Measurements from ENCODE around the gene KLHDC9.
"Not testable (repeated sequence)": the region's sequence is repeated elsewhere in the genome, so short reads cannot be mapped to it uniquely, and the experiment has no call there.

Gene KLHDC9

DNA sequence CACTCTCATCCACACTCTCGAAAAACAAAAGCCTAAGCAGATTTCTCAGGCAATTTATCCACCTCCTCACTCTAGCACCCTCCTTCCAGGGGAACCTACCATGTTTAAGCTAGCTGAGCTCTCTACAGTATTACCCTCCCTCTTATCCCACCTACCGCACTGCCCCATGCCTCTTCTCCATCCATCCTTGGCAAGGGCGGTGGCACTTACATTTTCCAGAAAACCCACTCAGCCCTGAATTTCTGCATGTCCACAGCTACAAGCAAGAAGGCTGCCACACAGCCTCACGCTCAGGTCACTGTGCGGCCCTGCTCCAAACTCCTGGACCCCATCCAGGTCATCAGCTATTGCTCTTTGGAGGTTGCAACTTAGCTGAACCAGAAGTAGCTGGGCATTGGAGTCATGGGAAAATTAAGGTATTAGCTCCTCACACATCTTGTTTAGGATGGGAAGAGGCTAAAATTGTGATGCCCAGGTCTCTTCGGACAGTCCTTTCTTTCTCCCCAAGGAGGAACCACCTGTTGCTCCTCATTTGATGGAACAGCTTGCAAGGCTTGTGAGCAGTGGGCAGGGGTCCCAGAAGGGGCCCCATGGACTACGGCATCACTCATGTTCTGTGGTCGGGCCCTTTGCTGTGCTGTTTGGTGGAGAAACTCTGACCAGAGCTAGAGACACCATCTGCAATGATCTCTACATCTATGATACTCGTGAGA lies 1.1 kb downstream of the KLHDC9 start:
- no peak for DNase-seq

DNA sequence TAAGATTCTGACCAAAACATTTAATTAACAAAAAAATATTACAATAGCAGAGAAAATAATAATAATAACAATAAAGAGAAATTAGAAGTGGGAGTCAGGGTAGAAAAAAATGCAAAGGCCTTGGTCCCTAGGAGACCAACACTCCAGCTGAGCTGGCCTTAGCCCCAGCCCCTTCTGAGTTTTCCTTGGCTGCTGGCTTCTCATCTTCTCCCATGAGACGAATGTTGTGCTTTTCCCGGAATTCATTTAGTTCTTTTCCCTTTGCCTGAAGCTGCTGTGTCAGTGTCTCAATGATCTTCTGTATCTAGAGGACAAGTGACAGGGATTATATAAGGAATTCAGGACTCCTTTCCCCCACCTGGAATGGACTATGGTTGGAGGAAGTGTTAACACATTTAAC lies 2.4 kb downstream of the KLHDC9 start:
- DNase-seq: no peak

DNA sequence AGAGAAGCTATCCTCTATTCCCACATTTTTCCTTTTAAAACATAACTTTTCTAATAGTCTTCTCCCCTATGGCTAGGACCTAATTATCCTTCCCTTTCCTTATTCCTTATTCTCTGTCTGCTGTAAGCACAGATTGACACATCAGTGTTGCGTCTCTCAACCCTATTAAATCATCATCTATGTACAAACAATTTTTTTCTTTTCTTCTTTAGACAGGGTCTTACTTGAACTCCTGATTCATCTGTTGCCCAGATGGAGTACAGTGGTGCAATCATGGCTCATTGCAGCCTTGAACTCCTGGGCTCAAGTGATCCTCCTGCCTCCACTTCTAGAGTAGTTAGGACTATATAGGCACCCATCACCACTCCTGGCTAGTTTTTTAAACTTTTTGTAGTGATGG lies 8.3 kb downstream of the KLHDC9 start:
- no peak for DNase-seq

DNA sequence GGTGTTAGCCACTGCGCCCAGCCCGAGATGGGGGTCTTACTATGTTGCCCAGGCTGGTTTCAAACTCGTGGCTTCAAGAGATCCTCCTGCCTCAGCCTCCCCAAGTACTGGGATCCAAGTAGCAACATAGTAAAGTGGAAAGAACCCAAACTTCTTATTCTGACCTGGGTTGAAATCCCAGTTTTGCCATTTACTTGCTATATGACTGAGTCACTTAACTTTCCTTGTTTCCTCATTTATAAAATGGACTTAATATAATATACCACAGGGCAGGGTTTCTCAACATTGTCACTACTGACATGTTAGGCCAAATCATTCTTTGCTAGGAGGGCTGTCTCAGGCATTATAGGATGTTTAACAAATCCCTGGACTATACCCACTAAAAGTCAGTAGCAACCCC lies 13.0 kb downstream of the KLHDC9 start:
- no peak for DNase-seq

DNA sequence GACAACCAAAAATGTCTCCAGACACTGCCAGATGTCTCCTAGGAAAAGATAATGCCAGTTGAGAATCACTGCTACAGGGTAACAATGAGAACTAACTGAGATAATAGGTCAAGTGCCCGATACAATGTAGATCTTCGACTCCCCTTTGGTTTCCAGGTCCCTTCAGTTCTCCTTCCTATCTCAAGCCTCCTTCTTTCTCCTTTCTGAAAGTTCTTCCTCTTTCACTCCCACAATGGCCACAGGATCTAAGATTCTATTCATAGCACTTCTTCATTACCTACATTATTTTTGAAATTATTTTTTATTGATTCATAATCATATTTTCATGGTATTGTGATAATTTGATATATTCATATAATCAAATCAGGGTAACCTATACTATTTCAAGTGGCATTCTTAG lies 13.4 kb downstream of the KLHDC9 start:
- no peak for DNase-seq

DNA sequence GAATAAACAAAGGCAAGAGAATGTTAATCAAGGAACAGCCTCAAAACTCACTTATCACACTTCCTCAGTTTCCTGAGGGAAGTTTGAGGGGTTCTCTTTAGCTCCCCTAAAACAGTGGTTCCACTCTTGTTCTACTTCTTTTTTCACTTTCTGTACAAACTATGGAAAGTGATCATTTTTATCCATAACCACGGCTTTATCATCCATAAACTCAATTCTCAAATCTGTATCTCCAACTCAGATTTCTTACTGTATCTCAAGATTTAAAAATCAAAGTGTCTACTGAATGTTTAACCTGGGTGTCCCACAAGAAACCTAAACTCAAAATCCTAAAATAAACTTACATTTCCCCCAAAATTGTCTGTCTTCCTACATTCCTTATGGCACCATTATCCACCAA lies 15.8 kb downstream of the KLHDC9 start:
- no peak for DNase-seq

DNA sequence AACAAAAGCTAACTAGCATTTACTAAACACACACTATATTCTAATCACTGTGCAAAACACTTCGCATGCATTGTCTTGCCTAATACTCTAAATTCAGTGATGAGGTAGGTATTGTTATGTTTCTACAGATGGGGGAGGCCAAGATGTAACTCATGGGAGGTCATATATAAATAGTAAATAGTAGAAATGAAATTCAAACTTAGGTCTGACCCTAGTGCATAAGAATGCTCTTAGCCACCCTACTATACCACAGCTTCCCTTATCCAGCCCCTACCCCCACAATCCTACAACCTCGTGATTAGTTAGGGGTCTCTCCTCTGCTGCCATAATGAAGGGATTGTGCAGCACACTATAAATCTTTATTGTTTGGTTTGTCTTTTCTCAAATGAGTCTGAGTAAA lies 16.4 kb downstream of the KLHDC9 start:
- no peak for DNase-seq

DNA sequence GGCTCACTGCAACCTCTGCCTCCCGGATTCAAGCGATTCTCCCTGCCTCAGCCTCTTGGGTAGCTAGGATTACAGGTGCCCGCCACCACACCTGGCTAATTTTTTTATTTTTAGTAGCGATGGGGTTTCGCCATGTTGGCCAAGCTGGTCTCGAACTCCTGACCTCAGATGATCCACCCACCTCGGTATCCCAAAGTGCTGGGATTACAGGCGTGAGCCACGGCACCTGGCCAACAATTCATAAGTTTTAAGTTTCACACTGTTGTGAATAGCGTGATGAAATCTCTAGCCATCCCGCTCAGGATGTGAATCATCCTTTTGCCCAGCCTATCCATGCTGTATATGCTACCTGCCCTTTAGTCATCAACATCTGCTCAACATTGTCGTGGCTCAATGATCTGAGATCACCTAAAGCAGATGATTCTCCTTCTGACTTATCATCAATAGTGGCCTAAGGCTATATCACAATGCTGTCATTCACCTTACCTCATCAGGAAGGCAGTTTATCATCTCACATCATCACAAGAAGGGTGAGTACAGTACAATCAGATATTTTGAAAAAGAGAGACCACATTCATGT lies 17.1 kb downstream of the KLHDC9 start:
- DNase-seq: no peak

DNA sequence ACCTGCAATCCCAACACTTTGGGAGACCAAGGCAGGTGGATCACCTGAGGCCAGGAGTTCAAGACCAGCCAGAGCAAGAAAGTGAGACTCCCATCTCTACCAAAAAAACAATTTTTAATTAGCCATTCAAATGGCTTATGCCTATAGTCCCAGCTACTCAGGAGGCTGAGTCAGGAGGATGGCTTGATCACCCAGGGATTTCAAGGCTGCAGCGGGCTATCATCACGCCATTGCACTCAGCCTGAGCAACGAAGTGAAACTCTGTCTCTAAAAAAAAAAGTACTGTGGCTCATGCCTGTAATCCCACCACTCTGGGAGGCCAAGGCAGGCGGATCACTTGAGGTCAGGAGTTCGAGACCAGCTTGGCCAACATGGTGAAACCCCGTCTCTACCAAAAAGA lies 17.8 kb downstream of the KLHDC9 start:
- not testable (repeated sequence) for DNase-seq

DNA sequence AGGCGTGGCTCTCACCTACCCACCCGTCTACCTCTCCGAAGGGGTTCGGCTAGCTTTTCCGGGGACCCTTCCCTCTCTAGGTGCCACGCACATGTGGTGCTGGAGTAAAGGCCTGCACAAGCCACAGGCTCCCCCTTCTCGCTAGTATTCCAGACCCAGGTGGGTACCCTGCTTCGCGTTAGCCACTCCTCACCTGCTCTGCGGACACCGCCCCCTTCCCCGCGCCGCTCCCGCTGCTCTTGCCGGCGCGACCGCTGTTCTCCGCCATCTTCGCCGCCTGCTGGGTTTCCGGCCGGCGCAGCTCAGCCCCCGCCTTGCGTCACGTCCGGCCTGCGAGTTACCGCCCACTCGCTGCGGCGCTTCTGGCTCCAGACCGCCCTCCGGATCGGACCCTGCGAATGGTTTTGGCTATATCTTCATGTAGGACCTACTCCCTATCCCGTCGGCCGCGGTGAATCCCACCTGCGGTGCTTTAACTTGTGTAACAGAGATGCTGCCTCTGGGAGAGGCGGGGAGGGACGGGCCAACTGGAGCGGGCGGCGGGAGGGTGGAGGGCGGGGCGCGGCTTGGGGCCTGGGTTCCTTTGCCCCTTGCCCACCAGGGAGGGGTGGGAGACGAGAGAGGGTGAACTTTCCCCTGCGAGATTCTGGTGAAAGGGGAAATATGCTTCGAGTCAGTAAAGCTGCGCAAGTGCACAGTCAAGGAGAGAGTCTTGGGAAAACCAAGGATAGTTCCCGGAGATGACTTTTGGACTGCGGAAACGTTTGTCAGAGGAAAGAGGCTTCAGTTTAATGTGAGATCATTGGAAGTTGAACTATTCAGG lies 19.8 kb downstream of the KLHDC9 start, which contains the start of the genes NIT1 and PFDN2:
NIT1 (plus strand) TSS at position 347 of the 823 bp plus-strand sequence; CDS start at position 419, 72 bp downstream.
PFDN2 (minus strand) TSS at position 279 of the 823 bp plus-strand sequence; CDS start at position 268, 11 bp downstream.
- peak; percentile 85 to 94 (median 87) for DNase-seq

DNA sequence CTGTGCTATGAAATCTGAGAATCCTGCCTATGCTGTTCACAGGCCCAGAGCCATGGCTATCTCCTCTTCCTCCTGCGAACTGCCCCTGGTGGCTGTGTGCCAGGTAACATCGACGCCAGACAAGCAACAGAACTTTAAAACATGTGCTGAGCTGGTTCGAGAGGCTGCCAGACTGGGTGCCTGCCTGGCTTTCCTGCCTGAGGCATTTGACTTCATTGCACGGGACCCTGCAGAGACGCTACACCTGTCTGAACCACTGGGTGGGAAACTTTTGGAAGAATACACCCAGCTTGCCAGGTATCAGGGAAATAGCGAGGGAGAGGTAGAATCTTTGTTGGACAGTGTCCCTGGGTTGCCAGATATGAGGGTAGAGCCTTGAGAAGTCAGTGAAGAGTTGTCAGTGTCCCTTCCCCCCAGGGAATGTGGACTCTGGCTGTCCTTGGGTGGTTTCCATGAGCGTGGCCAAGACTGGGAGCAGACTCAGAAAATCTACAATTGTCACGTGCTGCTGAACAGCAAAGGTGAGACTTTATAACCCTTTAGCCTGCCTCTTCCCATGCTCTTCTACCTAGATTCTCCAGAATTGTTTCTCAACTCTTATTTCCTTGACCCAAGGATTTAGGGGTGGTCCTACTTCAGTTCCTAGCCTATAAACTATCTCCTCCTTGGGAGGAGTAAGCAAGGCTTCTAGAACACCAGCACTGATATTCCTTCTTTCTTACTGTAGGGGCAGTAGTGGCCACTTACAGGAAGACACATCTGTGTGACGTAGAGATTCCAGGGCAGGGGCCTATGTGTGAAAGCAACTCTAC lies 21.1 kb downstream of the KLHDC9 start:
- no peak for DNase-seq

DNA sequence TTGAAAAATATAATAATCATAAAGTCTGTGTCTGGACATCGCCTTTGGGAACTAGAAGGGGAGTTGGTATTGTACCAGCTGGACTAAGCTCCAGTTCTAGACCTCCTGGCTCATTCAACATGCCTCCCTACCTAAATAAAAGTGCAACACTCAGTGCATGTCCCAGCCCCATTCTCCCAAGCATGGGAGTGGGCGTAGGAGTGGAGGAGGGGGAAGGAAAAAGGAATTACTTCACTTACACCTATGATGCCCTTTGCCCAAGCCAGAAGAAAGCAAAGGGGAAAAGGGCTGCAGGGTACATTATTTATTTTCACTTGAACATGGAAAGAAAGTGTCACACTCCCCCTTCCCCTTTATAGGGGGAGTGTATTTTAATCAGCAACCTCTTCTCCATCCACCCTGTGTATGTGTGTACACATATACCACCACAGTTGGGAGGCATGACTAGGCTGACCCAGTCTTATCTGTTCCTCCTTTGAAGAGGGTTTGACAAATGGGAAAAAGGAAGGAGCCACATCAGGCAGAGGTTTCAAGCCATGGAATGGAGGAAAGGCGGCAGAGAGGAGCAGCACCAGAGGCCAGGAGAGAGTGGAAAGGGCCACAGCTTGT lies 23.0 kb downstream of the KLHDC9 start:
- no peak for DNase-seq

DNA sequence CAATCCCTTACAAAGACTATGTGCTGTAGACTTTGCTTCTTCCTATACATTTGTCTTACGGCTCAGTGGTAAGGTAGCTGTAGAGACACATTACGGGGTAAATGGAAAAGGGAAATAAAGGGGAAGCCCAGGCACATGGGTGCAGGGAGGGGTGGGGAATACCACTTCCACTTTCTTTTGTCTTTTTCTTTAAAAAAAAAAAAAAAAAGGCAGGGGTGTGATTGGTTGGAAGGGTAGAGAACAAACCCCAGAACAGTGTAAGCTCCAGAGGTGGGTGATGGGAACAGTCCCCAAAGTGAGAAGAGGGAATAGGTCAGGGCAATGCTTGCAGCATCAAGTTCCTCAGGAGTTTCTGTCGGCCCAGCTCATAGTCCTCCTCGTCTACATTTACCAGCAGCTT lies 23.7 kb downstream of the KLHDC9 start:
- DNase-seq: no peak

DNA sequence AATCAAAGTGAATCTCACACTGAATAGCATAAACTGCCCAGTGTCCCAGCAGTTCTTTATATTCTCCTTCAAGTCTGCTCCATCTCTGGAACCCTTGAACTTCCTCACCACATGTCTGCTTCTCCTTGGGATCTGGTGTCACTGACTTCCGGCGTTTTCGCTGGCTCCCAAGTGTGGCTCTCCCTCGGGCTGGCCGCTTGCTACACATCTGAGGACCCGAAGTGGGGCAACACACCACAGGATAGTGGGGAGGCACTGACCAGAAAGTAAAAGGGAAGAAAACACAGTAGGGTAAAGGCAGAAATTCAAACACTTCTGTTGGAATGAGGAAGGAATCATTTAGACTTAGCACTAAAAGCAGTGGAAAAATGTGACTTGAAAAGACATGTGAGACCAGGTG lies 24.8 kb downstream of the KLHDC9 start:
- no peak for DNase-seq

DNA sequence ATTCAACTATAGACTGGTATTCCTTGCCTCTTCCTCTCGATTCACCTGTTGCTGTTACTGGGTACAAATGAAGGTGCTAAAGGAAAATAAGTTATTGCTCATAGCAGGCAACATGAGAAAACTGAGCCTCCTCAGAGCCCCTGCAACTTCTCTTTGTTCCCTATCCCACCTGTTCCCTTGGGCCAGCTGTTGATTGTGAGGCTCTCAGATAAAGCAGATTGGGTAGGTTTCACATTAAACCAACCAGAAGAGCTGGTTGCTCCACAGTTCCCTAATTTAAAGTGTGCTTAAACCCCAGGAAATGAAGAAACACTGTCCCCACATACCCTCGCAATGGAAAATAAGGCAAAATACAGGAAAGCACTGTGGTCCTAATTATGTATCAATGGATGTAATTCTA lies 29.5 kb downstream of the KLHDC9 start:
- DNase-seq: no peak

DNA sequence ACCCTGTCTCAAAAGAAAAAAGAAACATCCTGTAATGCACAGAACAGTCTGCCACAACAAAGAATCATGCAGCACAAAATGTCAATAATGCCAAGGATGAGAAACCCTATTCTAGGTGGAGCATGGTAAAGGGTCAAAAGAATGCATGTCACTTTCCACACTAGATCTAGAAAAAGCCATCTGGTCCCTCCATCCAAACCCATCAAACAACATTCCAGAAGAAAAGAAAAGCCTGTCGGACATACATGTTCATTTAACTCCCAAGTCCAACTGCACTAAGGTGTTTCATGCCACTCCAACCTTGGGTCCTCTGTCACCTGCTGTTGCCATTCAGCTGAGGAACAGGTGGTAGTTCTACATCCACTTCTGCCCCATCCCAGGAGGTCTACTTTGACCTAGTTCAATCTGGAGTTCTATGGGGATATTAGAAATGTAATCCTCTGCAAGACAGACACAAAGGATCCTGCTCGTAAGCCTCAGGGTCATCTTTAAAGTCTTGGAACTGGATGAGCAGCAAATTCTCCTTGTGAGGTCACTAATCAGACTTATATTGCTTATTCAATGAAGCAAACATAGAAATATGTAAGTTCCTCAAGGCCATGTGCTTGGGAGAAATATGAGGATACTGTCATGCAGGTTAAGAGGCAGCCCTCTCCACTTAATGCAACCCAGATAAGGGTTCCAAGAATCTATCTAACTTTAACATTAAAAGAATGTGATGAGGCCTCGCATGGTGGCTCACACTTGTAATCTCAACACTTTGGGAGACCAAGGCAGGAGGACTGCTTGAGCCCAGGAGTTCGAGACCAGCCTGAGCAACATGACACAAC lies 30.6 kb downstream of the KLHDC9 start:
- no peak for DNase-seq

DNA sequence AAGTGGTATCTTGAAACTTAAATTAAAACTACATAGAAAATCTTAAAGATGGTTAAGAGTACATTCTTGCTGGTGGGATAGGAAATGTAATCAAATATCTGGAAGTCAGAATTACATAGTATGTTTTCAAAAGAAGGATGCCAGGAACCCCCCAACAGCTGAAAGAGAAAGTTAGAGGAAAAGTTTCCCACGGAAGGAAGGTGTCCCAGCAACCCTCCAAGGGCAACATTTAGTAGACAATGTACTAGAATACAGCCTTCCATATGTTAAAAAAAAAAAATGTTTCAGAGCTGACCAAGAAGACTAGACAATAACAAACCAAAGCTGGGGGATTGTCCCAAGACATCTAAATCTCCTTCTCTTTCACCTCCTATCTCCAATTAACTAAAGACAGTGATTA lies 32.1 kb downstream of the KLHDC9 start:
- DNase-seq: no peak

DNA sequence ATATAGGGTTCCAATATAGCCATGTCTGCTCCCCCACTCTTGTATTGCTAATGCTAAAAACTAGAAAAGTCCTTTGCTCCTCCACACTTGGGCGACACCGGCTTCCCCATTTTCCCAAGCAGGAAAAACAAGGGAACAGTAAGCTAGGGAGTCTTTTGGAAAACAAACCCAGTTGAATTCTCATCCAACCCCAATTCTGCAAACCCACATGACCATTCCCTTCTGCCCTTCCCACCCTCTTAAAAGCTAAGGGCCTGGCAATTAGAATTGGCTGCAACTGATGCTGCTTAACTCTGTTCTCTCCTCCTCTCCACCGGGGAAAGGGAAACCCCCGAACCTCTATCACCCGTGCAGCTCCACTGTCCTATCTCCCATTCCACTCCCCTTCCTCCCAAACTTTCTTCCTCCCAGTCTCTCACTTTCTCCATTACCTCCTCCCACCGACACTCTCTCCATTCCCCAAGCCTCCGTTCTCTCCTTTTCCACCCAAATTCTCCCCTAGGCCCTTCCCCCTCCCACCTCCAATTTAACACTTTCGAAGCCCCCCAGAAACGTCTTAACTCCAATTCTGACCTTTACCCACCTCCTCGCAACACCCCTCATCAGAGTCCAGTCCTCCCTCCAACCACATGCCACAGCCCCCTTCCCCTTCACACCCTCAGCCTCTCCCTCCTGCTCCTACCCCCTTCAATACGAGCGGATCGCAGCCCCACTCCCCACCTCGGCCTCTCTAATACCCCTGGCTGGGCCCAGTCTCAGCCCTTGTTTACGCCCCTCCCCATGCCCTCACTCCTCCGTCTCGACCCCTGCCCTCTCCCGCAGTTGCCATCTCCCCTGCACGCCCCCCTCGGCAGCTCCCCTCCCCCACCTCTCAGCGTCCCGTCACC lies 33.6 kb downstream of the KLHDC9 start:
- DNase-seq: peak in 1 of 3 experiments; percentile 46

DNA sequence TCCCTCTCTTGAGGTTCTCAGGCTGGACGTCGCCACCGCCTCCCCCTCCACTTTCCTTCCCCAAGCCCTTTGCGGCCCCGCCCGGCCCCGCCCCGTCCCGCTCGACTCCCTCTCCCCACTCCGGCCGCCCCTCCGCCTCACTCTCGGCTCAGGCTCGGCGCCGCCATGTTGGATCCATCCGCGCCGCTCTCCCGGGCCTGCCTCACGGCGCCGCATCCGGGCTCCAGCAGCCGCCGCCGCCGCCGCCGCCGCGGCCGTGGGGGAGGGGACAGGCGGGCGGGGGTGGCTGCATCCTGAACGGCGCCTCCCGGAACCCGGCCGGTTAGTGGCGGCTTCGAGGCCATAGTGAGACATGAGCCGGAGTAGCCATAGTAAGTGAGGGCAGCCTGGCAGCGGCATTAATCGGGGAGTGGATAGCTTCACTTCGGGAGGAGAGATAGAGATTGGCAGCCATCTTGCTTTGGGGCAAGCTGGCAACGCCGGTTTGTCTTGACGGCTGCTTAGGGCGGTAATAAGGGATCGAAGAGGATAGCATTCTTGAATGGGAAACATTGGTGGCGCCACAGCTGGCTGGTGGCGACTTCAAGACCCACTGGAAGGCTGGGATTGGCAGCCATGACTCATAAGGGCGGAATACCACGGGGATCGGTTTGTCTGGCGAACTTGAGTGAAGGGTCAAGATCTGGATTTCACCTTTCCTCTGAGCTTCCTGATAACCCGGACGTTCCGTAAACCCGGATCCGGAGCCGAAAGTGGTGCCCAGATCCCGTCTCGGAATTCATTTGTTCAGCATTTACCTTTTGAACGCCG lies 34.5 kb downstream of the KLHDC9 start, which contains the start of gene DEDD:
DEDD (minus strand) TSS at position 258 of the 810 bp plus-strand sequence. CDS start 8,205 bp downstream, outside the sequence.
- DNase-seq: peak; percentile 95 to 99 (median 98)
